ENCODE data around the gene P2RY13.

The P2RY13 gene

GRCh38 chr3:151319628-151320027 lies 9.7 kb downstream of the P2RY13 start:
- peak; percentile 57 for DNase-seq

DNA sequence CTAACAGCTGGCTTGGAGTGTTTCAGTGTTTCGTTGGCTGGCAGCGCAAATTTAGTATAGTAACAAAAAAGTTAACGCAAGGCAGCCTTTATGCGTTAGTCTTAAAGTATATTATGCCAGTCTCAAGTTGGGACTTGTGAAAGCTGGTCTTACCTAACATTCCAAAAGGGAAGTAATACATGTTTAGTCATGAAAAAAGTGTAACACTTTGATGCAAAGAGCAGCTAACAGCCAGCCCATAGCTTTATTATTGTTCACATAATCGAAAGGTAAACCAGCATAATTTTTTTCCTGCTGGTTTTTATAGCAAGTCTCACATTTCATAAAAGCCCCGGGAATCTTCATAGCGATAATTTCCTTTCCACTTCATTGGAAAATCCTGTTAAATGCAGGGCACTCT lies 10.4 kb downstream of the P2RY13 start:
- no peak for DNase-seq

GRCh38 chr3:151318313-151318712 lies 11.0 kb downstream of the P2RY13 start:
- peak; percentile 71 for DNase-seq

DNA sequence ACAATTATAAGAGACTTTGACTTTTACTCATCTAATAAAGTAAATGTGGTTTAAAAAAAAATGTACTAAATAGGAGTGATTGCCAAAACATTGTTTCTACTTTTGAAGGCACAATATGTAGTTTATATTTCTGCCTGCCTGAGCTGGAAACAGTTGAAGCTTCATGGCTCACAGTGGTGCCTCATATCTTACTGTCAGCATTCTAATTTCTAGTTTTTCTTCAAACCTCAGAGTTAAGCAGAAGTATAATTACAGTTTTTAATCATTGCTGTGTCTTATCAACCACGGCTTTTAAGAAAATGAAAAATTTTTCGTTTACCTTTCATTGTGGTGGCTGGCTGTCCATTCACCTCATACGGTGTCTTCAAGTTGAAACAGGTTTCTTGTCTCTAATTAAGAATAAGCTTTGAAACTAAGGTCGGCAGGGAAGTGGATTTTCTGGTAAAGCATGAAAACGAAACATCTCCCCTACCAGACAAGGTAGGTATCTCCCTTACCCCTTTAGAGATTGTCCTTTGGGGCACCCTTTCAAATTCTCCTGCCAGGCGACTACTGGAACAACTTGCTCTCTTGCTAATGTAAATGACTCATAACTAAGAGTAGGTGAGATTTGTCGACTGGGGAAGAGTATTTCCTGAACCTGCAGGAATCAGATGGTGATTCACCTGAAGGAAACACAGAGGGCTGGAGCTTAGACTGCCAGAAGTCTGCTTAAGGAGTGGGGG lies 12.9 kb downstream of the P2RY13 start, which contains the start of gene GPR87:
GPR87 (minus strand) TSS at position 554 of the 725 bp plus-strand sequence. CDS start 16,720 bp downstream, outside the sequence.
- peak; percentile 30 for DNase-seq

DNA sequence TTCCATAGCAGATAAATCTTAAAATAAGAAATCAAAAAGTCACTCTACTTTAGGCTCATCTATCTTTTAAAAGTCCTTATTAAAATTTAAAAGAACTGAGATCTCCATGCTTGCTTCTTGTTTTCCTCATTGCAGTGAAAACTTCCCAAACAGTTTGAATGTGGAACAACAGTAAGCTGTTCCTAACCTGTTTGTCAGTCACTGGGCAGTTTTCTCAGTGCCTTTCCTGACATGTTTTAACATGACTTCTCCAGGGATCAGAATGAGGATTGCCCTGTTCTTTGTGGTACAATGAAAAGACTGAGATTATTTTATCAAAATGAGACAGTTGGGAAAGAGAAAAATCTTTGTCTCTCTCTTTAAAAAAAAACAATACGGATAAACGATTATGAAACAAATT lies 13.5 kb downstream of the P2RY13 start:
- DNase-seq: no peak

DNA sequence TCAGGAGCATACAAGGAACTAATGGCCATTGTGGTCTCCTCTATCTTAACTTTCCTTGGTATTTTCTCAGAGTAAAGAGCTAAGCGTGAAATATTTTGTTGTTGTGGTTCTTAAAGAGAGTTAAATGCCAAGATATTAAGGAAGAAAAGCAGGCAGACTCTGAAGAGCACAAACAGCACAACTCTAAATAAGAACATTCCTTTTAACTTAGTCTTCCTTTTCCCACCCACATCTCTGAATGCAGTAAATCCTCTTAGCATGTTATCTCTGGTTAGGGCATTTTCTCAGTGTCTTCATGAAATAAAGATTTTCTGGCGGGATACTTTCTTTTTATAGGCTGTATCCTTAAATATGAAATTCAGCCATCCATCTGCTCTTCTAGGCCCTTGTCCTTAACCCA lies 14.2 kb downstream of the P2RY13 start:
- DNase-seq: peak; percentile 57

DNA sequence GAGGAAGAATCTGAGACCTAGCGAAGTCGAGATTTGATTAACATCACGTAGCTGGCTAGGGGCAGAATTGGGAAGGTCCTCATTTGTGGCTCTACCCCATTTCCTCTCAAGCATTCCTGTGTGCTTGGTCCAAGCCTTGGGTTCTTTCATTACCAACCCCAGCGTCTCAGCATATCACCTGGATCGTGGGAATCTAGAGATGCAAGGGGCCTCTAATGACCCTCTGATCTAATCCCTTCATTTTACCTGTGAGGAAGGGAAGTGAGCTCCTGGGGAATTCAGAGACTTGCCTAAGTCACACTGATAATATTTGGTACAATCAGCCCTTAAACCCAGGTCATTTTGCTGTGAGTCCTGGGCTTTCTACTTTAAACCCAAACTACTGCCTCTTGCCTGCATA lies 14.8 kb downstream of the P2RY13 start:
- DNase-seq: no peak

DNA sequence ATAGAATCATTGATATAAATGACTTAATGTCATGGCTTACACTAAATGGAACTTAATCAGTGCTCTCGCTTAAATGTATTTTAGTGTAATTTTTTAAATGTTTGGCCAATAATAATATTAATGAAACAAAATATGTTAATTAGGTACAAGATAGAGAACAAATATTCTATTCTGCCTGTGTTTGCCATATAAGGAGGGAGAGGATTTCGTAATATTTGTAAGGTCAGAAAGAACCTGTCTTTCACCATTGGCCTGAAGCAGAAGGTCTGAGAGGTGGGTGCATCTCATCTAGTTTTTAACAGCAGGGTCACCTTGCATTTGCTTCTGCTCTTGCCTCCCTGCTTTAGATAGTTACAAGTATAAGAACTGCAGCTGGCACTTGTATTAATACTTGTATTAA lies 15.2 kb downstream of the P2RY13 start:
- no peak for DNase-seq

DNA sequence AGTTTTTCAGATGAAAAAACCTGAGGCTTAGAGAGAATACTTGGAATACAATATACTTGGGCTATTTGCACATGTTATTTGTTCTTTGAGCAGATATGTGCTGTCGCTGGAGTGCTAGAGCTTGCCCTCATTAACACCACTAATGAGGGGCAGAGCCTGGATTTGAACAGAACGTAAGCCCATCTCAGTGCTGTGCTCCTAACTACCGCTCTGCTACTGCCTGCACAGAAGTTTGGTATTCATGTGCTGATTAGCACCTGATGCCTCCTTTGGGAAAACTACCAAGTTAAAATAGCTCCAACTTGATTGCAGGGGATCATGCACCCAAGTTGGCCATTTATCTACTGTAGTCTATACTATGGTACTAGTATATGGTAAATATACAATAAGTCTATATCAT lies 16.4 kb downstream of the P2RY13 start:
- DNase-seq: no peak

GRCh38 chr3:151309566-151309965 lies 19.8 kb downstream of the P2RY13 start:
- DNase-seq: no peak

GRCh38 chr3:151307583-151308488 lies 21.5 kb downstream of the P2RY13 start:
- DNase-seq: peak; percentile 42

GRCh38 chr3:151307131-151307530 lies 22.2 kb downstream of the P2RY13 start:
- DNase-seq: no peak

- no peak for DNase-seq
Observed at GRCh38 chr3:151306168-151306810, 23.1 kb downstream of the P2RY13 start.

GRCh38 chr3:151305775-151306151 lies 23.6 kb downstream of the P2RY13 start:
- DNase-seq: no peak

DNA sequence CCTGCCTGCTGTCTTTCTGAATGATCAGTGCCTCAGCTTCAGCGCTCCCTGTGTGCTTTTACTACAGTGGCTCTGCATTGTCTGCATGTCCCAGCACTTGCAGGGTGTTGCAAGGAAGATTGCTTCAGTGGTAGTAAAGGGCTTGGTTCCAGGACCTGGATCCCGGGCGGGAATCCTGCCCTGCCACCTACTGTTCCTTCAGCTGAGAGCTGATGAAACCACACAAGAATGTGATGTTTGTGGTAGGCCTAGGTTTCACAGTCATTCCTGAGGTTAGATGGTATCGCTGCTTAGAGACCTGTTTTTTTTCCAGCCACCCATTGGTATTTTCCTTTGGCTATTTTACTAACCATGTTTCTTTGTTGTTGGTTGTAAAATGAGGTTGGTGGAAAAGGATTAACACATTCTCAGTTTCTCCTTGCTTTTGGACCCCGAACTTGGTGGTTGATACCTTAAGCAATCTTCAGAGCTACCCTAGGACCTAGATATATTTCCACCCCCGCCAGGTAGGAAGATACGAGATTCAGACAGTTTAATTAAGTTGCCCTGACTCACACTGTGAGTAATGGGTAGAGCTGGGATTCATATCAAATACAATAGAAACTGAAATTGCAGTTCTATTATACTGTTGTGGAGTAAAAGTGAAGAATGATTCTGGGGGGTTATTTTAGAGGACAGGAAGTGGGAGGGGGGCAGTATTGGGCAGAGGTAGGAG lies 24.1 kb downstream of the P2RY13 start:
- peak; percentile 99 for DNase-seq

DNA sequence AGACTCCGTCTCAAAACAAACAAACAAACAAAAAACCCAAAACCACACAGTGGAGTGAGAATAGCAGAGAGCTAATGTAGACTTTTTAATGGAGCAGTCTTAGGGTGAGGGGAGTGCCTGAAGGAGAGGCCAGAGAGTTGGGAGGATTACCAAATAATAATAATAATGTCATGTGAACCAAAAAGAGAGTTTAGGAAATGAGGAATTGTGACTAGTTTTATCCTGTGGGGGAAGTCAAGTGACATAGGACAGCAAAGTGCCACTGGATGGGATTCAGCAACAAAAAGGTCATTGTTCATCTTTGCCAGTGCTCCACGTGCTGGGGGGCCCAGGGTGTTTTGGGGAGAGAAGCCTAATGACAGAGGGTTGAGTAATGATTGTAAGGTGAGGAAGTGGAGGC lies 25.6 kb downstream of the P2RY13 start:
- DNase-seq: no peak

DNA sequence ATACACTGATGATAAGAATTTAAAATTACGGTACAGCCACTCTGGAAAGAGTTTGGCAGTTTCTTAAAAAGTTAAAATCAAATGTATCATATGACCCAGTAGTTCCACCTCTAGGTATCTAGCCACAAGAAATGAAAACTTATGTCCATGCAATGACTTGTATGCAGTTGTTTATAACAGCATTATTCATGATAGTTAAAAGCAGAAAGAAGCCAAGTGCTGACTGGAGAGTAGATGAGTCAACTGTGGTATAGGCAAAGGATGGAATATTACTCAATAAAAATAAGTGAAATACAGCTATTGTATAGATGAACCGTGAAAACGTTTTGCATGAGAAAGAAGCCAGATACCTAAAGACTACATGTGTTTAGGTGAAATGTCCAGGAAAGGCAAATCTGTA lies 27.6 kb downstream of the P2RY13 start:
- DNase-seq: peak; percentile 84

GRCh38 chr3:151300539-151300938 lies 28.8 kb downstream of the P2RY13 start:
- no peak for DNase-seq

DNA sequence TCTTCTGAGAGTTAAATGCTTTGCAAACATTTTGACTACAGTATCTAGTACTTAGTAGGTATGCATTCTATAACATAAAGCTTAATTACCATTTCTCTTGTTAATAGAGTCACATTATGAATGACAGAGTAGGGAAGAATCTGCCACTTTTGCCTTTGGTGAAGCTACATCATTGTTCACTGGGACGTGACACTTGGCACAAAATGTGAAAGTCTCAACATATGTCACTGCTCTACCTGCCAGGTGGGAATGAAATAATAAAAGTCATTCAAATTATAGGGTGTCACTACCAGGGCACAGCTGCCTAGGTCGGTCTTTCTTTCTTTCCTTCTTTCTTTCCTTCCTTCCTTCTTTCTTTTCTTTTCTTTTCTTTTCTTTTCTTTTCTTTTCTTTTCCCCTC lies 30.3 kb downstream of the P2RY13 start:
- no peak for DNase-seq

DNA sequence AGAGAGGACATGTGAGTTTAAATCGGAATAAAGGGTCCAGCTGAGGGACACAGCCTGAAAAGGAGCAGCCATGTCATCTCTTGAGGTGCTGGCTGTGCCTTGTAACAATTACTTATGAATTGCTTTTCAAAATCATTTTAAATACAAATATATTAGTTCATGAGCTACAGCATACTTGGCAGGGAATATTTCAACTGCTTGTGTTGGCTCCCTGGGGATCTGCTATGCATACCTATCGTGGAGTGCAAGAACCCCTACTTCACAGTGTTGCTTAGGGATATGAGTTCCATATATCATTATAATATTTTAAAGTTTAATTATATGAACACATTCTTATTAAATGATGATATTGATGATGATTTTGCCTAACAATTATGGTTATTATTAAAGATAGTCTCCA lies 31.9 kb downstream of the P2RY13 start:
- DNase-seq: no peak

DNA sequence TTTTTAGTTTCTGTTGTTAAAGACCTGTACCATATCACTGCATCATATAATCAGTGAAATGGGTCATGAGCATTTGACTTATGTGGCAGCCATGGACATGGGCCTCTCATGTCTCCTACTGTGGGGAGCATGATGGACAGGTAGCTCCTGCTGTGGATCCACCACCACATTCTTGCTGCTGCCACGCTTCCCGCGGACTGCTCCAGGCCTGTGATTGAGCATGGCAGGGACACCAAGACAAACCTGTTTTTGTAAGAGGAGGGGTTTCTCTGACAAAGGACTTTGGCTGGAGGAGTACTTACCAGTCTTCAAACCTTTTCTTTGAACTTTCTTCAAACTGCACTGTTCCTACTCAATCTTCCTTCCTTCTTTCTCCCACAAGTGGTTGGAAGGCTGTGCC lies 33.1 kb downstream of the P2RY13 start:
- no peak for DNase-seq

DNA sequence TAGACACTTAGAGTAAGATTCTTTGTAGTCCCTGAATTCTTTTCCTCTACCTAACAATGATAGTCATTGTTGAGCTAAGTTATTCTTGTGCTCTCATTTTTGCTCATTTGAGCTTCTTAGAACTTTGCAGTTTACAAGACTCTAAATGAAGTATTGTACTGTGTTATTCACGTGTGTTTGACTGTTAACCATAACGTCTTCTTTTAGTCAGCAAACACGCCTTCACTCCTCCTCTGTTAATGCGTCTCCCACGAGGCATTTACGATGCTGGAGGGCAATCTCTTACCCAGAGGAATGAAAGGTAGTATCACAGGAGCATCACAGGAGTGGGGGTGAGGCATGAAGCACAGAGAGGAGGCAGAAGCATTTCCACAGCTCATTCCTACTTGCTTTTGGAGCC lies 36.2 kb downstream of the P2RY13 start:
- no peak for DNase-seq

GRCh38 chr3:151290673-151291072 lies 38.7 kb downstream of the P2RY13 start:
- DNase-seq: peak; percentile 41

Measured in fibroblast of skin of right quadriceps (primary cell).